ENCODE measurements around the gene PRPH.
"Not testable (repeated sequence)": the region's sequence is repeated elsewhere in the genome, so short reads cannot be mapped to it uniquely, and the experiment has no call there.

PRPH gene

GRCh38 chr12:49295082-49295936 lies at the start of gene PRPH:
Gene PRPH, plus strand, starts transcription at chr12:49295147. Its CDS starts 54 bp downstream, at chr12:49295201.
- DNase-seq, result no peak

DNA sequence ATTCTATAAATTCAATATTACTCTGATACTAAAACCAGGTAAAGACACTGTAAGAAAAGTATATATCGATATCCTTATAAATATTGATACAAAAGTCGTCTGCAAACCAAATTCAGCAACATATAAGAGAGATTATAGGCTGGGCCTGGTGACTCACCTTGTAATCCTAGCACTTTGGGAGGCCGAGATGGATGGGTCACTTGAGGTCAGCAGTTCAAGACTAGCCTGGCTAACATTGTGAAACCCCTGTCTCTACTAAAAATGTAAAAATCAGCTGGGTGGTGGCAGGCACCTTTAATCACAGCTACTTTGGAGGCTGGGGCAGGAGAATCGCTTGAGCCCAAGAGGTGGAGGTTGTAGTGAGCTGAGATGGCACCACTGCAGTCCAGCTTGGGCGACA lies 43.6 kb upstream of the PRPH start:
- no peak for DNase-seq

- DNase-seq, result no peak
These were observed 41.8 kb upstream of the PRPH start for GRCh38 chr12:49253033-49253623.

DNA sequence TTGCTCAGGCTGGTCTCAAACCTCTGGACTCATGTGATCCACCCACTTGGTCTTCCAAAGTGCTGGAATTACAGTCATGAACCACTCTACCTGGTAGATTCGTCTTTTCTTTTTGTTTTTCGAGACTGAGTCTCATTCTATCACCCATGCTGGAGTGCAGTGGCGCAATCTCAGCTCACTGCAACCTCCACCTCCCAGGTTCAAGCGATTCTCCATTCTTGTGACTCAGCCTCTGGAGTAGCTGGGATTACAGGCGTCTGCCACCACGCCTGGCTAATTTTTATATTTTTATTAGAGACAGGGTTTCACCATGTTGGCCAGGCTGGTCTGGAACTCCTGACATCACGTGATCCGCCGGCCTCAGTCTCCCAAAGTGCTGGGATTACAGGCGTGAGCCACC lies 39.5 kb upstream of the PRPH start:
- DNase-seq, result not testable (repeated sequence)

- no peak for DNase-seq
These were observed 38.9 kb upstream of the PRPH start for GRCh38 chr12:49255857-49256637.

- not testable (repeated sequence) for DNase-seq
These were observed 37.3 kb upstream of the PRPH start for GRCh38 chr12:49257508-49258184.

DNA sequence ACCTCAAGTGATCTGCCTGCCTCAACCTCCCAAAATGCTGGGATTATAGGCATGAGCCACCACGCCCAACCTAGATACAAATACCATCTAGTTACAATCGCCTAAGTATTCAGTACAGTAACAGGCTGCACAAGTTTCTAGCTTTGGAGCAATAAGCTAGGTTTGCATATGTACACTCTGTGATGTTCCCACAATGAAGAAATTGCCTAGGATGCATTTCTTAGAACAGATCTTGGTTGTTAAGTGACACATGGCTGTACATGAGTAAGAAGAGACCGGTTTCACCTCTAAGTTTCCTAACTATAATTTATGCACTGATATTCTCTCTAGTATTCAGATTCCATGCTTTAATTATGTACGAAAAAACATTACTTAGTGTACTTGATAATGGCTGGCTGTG lies 35.5 kb upstream of the PRPH start:
- DNase-seq, result no peak

DNA sequence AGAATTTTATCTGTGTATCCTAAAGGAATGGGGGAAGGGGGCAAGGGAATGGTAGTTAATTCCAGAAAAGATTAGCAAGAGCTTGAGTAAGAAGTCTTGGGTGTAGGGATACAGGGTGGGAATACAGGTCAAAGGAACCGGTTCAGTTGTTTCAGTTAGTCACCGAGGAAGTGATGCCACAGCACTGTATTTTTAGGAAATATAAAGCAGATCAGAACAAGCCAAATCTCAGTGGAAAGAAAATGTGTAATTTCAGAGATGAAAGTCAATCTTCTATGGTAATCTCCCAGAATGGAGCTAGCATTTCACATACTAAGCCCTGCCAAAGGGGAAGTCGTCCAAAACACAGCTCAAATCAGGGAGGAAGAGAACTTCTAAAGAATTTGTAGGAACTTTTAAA lies 34.8 kb upstream of the PRPH start:
- no peak for DNase-seq

DNA sequence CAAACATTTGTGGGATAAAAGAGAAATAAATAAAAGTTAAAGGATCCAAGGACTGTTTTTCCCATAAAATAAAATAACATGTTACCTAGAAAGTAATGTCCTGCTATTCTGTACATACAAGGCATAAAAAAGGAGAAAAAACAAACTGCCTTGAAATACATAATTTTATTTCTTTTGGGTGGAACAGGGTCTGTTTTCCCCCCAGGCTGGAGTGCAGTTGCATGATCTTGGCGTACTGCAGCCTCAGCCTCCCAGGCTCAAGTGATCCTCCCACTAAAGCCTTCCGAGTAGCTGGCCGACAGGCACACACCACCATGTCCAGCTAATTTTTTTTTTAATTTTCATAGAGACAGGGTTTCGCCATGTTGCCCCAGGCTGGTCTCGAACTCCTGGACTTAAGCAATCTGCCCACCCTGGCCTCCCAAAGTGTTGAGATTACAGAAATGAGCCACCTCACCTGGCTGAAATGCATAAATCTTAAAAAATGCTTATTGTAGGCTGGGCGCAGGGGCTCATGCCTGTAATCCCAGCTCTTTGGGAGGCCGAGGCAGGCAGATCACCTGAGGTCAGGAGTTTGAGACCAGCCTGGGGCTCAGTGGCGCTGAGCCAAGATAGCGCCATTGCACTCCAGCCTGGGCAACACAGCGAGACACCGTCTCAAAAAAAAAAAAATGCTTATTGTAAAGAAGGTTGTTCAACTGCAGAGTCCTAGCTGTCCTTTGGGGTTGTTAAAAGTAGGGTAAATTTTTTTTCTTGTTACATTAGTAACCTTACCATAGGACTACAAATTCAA lies 34.2 kb upstream of the PRPH start:
- DNase-seq, result no peak

DNA sequence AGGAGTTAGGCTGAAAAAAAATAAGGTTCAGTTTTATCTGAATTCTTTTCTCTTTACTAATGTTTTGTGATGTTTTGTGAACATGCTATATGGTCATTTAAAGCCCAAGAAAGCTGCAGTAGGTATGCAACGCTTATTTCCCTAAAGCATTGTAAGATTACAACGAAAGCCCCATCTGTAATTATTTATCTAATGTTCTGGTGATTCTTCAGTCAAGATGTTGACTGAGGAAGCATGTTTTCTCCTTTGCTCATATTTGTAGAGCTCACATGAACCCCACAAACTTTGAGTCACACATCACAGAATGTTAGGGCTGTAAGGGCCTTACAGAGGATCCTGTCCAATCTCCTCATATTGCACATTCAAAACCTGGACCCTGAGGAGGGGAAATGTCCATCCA lies 33.2 kb upstream of the PRPH start:
- no peak for DNase-seq

DNA sequence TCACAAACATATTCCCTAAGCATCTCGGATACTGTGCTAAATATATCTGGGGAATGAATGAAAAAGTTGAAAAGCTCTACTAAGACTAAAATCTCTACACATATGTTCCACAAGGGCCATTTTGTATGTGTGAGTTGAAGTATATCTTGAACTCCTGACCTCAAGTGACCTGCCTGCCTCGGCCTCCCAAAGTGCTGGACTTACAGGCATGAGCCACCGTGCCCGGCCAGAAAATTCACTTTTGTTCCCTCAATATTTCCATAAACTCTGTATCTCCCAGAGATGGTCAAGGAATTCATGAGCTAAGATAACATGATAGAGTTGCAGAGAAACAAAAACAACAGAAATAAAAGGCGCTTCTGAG lies 31.6 kb upstream of the PRPH start:
- no peak for DNase-seq

DNA sequence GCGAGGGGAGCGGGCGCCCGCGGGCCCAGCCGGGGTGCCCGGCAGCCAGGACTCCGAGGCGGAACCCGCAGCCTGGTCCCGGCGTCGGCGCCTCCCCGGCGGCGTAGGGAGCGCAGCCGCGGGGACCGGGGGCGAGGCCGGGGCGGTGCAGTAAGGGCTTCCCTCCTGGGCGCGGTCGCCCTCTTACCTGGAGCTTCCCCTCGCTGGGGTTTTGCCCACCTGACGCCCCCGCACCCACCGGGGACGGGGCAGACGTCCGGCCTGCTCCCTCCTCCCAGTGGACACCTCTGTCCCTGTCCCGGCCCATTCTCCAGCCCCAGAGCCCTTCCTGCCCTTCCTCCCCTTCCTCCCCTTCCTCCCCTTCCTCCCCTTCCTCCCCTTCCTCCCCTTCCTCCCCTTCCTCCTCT lies 30.5 kb upstream of the PRPH start:
- no peak for DNase-seq

GRCh38 chr12:49264873-49265792 lies 29.8 kb upstream of the PRPH start, which contains the start of gene TUBA1C:
Gene TUBA1C, plus strand, starts transcription at chr12:49265082. Its CDS starts 100 bp downstream, at chr12:49265182.
- DNase-seq, result peak; percentile 62

- DNase-seq, result not testable (repeated sequence)
These were observed 25.8 kb upstream of the PRPH start for GRCh38 chr12:49269191-49269590.

- DNase-seq, result no peak
These were observed 21.9 kb upstream of the PRPH start for GRCh38 chr12:49272790-49273725.

DNA sequence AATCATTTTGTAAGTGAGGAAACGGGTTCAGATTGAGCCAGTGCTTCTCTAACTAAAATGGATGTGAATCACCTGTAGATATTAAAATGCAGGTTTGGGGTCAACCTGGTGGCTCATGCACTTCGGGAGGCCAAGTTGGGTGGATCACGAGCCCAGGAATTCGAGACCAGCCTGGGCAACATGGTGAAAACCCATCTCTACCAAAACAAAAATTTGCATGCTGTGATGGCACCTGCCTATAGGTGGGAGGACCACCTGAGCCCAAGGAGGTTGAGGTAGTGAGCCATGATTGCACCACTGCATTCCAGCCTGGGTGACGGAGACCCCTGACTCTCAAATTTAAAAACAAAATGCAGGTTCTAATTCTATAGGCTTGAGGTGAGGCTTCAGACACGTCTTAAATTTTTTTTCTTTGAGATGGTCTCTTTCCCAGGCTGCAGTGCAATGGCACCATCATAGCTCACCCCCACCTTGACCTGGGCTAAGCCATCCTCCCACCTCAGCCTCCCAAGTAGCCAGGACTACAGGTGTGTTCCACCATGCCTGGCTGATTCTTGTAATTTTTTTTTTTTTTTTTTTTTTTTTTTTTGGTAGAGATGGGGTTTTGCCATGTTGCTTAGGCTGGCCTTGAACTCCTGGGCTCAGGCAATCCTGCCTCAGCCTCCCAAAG lies 21.1 kb upstream of the PRPH start:
- no peak for DNase-seq

- no peak for DNase-seq
These were observed 20.4 kb upstream of the PRPH start for GRCh38 chr12:49274396-49275069.

Measured in NCI-H1436 treated with DMSO at 0.1 percent for 48 hours (cell line).